BE2C (cell line): ENCODE results near the gene MMP15.
"Not testable (repeated sequence)": the region's sequence is repeated elsewhere in the genome, so short reads cannot be mapped to it uniquely, and the experiment has no call there.

Source experiments
- DNase-seq: peaks from one replicate; pipeline ENCODE4 v3.0.0-alpha.2; 2020
- H3K27me3 ChIP-seq: fragments of 250-450 bp; sonication (Bioruptor Pico); 2 replicates; pipeline ENCODE4 v1.5.1; 2020; ENCODE audit warnings: mild to moderate bottlenecking
- H3K36me3 ChIP-seq: fragments of 250-450 bp; sonication (Bioruptor Pico); 2 replicates; pipeline ENCODE4 v1.5.1; 2020; ENCODE audit warnings: mild to moderate bottlenecking
- H3K4me1 ChIP-seq: fragments of 250-450 bp; sonication (Bioruptor Pico); 2 replicates; pipeline ENCODE4 v1.5.1; 2020
- H3K4me3 ChIP-seq: 2 replicates; pipeline ENCODE4 v1.5.1; 2011; ENCODE audit warnings: low read depth, low read length
- H3K9me3 ChIP-seq: fragments of 250-450 bp; sonication (Bioruptor Pico); 2 replicates; pipeline ENCODE4 v1.5.1; 2020
- TF ChIP-seq, protein P1 (sequence below): IDR thresholded peaks from 2 replicates; pipeline ENCODE4 v1.5.1; 2012; ENCODE audit warnings: mild to moderate bottlenecking, low read depth, low read length

Gene MMP15

DNA sequence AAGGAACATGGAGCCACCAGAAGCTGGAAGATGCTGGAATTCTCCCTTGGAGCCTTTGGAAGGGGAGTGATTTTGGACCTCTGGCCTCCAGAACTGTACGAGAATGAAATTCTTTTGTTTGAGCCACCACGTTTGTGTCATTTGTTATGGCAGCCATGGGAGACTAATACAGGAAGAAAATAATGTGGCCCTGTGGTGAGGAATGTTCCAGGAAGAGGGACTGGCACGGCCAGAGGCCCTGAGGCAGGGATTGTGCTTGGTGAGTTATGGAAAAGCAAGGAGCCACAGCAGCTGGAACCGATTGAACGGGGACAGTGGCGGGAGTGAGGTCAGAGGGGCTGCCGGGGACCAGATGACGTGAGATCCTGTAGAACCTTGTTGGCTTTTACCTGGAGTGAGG, 52.2 kb downstream of the MMP15 start:
- H3K36me3 ChIP-seq = no peaks in the 10 kb centered on the region
- H3K4me1 ChIP-seq = no peaks in the 10 kb centered on the region
- H3K4me3 ChIP-seq = no peak overlapping the region
- H3K9me3 ChIP-seq = no peaks in the 10 kb centered on the region; the same call in 1 of the 2 replicates
- no peaks in the 10 kb centered on the region for H3K27me3 ChIP-seq
- TF ChIP-seq, protein P1, sequence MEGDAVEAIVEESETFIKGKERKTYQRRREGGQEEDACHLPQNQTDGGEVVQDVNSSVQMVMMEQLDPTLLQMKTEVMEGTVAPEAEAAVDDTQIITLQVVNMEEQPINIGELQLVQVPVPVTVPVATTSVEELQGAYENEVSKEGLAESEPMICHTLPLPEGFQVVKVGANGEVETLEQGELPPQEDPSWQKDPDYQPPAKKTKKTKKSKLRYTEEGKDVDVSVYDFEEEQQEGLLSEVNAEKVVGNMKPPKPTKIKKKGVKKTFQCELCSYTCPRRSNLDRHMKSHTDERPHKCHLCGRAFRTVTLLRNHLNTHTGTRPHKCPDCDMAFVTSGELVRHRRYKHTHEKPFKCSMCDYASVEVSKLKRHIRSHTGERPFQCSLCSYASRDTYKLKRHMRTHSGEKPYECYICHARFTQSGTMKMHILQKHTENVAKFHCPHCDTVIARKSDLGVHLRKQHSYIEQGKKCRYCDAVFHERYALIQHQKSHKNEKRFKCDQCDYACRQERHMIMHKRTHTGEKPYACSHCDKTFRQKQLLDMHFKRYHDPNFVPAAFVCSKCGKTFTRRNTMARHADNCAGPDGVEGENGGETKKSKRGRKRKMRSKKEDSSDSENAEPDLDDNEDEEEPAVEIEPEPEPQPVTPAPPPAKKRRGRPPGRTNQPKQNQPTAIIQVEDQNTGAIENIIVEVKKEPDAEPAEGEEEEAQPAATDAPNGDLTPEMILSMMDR = no peak
- DNase-seq = no peak

DNA sequence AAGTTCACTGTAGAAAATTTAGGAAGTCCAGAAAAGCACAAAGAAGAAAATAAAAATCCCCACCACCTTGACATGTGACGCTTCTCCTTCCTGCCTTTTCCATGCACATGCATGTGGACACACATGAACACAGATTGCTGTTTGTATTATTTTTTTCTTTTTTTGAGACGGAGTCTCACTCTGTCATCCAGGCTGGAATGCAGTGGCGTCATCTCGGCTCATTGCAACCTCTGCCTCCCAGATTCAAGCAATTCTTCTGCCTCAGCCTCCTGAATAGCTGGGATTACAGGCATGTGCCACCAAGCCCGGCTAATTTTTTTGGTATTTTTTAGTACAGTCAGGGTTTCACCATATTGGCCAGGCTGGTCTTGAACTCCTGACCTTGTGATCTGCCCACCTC, 55.1 kb downstream of the MMP15 start:
- H3K9me3 ChIP-seq, H3K4me3 ChIP-seq, DNase-seq: not testable (repeated sequence)

DNA sequence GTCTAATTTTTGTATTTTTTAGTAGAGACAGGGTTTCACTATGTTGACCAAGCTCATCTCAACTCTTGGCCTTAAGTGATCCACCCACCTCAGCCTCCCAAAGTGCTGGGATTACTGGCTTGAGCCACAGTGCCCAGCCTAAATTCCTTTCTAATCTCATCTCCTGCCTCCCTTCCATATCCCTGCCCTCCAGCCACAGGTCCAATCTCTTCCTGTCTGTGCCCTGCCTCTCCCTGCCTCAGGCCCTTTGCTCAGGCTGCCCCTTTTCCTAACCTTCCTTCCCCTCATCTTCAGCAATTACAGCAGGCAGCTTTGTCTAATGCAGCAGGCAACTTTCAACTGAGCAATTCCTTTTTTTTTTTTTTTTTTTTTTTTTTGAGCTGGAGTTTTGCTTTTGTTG, 56.8 kb downstream of the MMP15 start:
- TF ChIP-seq, protein P1 = no peak
- Histone ChIP-seq H3K27me3 (no peaks in the 10 kb centered on the region), H3K36me3 (no peaks in the 10 kb centered on the region), H3K4me3 (no peak overlapping the region), H3K4me1 (no peaks in the 10 kb centered on the region), H3K9me3 (no peaks in the 10 kb centered on the region)
- no peak for DNase-seq

More for the DNA sequence above, 55.1 kb downstream of the MMP15 start:
- not testable (repeated sequence) for H3K27me3 ChIP-seq, H3K36me3 ChIP-seq, H3K4me1 ChIP-seq

DNA sequence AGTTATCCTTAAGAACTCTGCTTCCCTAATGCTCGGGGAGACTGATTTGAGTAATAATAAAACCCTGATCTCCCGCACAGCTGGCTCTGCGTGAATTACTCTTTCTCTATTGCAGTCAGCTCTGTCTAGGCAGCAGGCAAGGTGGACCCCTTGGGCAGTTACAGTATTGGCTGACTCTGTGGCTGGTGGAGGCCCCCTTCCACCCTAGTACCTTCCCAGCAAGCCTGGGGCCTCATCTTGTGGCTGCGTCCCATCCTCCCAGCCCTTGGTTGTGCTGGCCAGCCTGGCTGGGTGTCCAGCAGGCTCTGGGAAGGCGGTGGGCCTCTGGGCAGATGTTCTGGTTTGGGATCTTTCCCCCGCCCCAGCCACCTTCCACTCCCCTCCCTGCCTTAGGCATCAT, 59.1 kb downstream of the MMP15 start:
- no peak for DNase-seq

DNA sequence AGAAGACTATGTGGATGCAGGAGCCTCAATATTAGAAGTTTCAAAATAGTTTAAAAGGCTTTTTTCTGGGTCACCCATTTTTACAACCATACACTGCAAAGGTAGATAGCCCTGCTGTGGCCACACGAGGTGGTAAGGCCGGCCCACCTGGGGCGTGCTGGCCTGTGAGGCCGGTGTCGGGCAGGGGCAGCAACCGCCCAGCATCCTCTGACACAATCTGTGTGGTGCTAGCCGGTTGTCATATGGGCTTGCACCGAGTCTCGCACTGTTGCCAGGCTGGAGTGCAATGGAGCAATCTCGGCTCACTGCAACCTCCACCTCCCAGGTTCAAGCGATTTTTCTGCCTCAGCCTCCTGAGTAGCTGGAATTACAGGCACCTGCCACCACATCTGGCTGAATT, 59.6 kb downstream of the MMP15 start:
- Histone ChIP-seq H3K27me3 (no peaks in the 10 kb centered on the region), H3K9me3 (peaks cover under 1% of the 10 kb centered on the region; the same call in 1 of the 2 replicates), H3K4me1 (no peaks in the 10 kb centered on the region), H3K36me3 (no peaks in the 10 kb centered on the region), H3K4me3 (no peak overlapping the region)
- DNase-seq = no peak
- TF ChIP-seq, protein P1 = no peak

More for the DNA sequence above, 59.1 kb downstream of the MMP15 start:
- TF ChIP-seq, protein P1 = no peak
- H3K36me3 ChIP-seq = no peaks in the 10 kb centered on the region
- no peaks in the 10 kb centered on the region for H3K27me3 ChIP-seq
- H3K4me1 ChIP-seq = no peaks in the 10 kb centered on the region
- H3K9me3 ChIP-seq = no peaks in the 10 kb centered on the region
- no peak overlapping the region for H3K4me3 ChIP-seq

DNA sequence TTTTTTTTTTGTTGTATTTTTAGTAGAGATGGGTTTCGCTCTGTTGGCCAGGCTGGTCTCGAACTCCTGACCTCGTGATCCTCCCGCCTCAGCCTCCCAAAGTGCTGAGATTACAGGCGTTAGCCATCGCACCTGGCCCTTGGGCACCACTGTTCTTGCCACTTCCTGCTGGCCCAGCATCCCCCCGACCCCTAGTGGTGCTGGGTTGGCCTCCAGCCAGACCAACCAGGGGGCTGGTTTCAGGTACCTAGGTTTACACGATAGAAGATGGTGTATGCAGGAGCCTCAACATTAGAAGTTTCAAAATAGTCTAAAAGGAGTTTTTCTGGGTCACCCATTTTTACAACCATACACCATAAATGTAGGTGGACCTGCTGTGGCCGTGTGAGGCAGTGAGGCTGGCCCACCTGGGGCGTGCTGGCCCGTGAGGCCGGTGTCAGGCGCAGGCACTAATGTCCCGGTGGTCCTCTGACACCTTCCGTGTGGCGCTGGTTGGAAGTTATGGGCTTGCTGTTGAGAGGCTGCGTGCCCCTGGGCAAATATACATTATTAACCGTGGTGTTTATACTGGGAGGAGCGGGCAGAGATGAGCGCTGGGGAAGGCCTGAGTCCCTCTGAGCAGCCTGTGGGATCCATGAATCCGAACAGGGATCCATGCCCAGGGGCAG, 60.2 kb downstream of the MMP15 start:
- DNase-seq = no peak
- H3K4me3 ChIP-seq = no peak overlapping the region

More for the DNA sequence above, 60.2 kb downstream of the MMP15 start:
- Histone ChIP-seq H3K4me1 (no peaks in the 10 kb centered on the region), H3K36me3 (no peaks in the 10 kb centered on the region), H3K27me3 (no peaks in the 10 kb centered on the region), H3K9me3 (peaks cover 3% of the 10 kb centered on the region; the same call in 1 of the 2 replicates)
- TF ChIP-seq, protein P1 = no peak
